Epithelial cell of esophagus (primary cell): ENCODE results near the gene H2BK1.

Experiments
- DNase-seq: peaks from one replicate; pipeline ENCODE4 v3.0.0; 2010; ENCODE audit warnings: low read depth
- H3K4me3 ChIP-seq: 2 replicates; pipeline ENCODE4 v1.5.1; 2011; ENCODE audit warnings: mild to moderate bottlenecking, low read length, control low read depth
- CTCF ChIP-seq: IDR thresholded peaks from 2 replicates; pipeline ENCODE4 v1.5.1; 2011; ENCODE audit warnings: low read depth, mild to moderate bottlenecking, low read length, control low read depth, inconsistent platforms; ENCODE audit not compliant: insufficient read depth; ENCODE audit errors: missing control alignments

The H2BK1 gene

GRCh38 chr7:151223728-151224127, 13.4 kb upstream of the H2BK1 start:
- no peak for TF ChIP-seq CTCF
- H3K4me3 ChIP-seq: no peak overlapping the region
- DNase-seq: no peak

GRCh38 chr7:151218170-151218569, 7.9 kb upstream of the H2BK1 start:
- DNase-seq: peak; percentile 13
- H3K4me3 ChIP-seq: no peak overlapping the region
- no peak for TF ChIP-seq CTCF

GRCh38 chr7:151215396-151215795, 5.1 kb upstream of the H2BK1 start:
- no peak overlapping the region for H3K4me3 ChIP-seq
- no peak for TF ChIP-seq CTCF
- no peak for DNase-seq

- TF ChIP-seq CTCF: no peak
- no peak overlapping the region for H3K4me3 ChIP-seq
- no peak for DNase-seq
Observed at GRCh38 chr7:151213826-151214225, 3.5 kb upstream of the H2BK1 start.

GRCh38 chr7:151212626-151213025, 2.3 kb upstream of the H2BK1 start:
- DNase-seq: peak; percentile 62
- H3K4me3 ChIP-seq: no peak overlapping the region
- TF ChIP-seq CTCF: no peak

- no peak overlapping the region for H3K4me3 ChIP-seq
- DNase-seq: no peak
- TF ChIP-seq CTCF: no peak
Observed at GRCh38 chr7:151211155-151211772, 976 bp upstream of the H2BK1 start.

- no peak for TF ChIP-seq CTCF
- H3K4me3 ChIP-seq: no peak overlapping the region
- DNase-seq: no peak
Observed at GRCh38 chr7:151209588-151209987, 700 bp downstream of the H2BK1 start.
